Tibial nerve (tissue), 4 donors: Measurements from ENCODE around the gene METTL17. TPM values are rescaled to one million over a fixed set of nuclear protein-coding genes. Genes with fewer than 3 reads are reported as not detected.

Source experiments
- DNase-seq, 2 donors: peaks; one replicate each; pipeline ENCODE4 v3.0.0-alpha.2; 2019; ENCODE audit warnings: low spot score in 2 of 2
- H3K27ac ChIP-seq, 4 donors: fragments of 200-600 bp; sonication (generic) in 3 of 4; one replicate each; pipeline ENCODE4 v1.5.1; 2017 to 2019; ENCODE audit warnings: mild to moderate bottlenecking in 1 of 4
- H3K27me3 ChIP-seq, 2 donors: fragments of 200-600 bp; sonication (generic) in 1 of 2; one replicate each; pipeline versions ENCODE4 v1.5.1 to v1.6.0; 2017 to 2019
- H3K36me3 ChIP-seq, 3 donors: fragments of 200-600 bp; sonication (generic); one replicate each; pipeline ENCODE4 v1.5.1; 2018 to 2019
- H3K4me1 ChIP-seq, 4 donors: fragments of 200-600 bp; sonication (generic) in 3 of 4; one replicate each; pipeline ENCODE4 v1.5.1; 2017 to 2019
- H3K4me3 ChIP-seq, 4 donors: fragments of 200-600 bp; sonication (generic) in 3 of 4; one replicate each; pipeline ENCODE4 v1.5.1; 2017 to 2019; ENCODE audit warnings: mild to moderate bottlenecking in 1 of 4, moderate library complexity in 1 of 4
- H3K9me3 ChIP-seq, 4 donors: fragments of 200-600 bp; sonication (generic) in 3 of 4; one replicate each; pipeline ENCODE4 v1.5.1; 2017 to 2019
- CTCF ChIP-seq, 5 experiments: fragments of 200-600 bp in 3 of 5; fragments of 450-650 bp in 2 of 5; sonication (generic) in 3 of 5; IDR thresholded peaks; one replicate each; pipeline ENCODE4 v1.5.1; 2016 to 2019; ENCODE audit warnings: antibody characterized with exemption in 5 of 5, mild to moderate bottlenecking in 3 of 5, moderate library complexity in 2 of 5
- EP300 ChIP-seq, 2 donors: sonication (generic); formaldehyde crosslinking; IDR thresholded peaks; one replicate each; pipeline ENCODE4 v1.6.1; 2017; ENCODE audit warnings: antibody characterized with exemption in 2 of 2, mild to moderate bottlenecking in 1 of 2
- POLR2A ChIP-seq, 2 donors: fragments of 450-650 bp; IDR thresholded peaks; one replicate each; pipeline ENCODE4 v1.6.1; 2017; ENCODE audit warnings: antibody characterized with exemption in 2 of 2, mild to moderate bottlenecking in 2 of 2, moderate library complexity in 2 of 2
- WGBS, 2 donors: methylation state at CpG; one replicate each; pipeline ENCODE4 v1.1.5; 2018; 5-methylcytosine and 5-hydroxymethylcytosine counted together
- total RNA-seq, 4 donors: library from RNA; depleted of rRNA; stranded (reverse); fragments of >200 nt; gene quantifications; one replicate each; pipeline ENCODE4 v1.1.0, GENCODE V29; 2016

Gene METTL17
- total RNA-seq, 4 donors from 2014 or later, result 61.5 to 134 (median 122) TPM

DNA sequence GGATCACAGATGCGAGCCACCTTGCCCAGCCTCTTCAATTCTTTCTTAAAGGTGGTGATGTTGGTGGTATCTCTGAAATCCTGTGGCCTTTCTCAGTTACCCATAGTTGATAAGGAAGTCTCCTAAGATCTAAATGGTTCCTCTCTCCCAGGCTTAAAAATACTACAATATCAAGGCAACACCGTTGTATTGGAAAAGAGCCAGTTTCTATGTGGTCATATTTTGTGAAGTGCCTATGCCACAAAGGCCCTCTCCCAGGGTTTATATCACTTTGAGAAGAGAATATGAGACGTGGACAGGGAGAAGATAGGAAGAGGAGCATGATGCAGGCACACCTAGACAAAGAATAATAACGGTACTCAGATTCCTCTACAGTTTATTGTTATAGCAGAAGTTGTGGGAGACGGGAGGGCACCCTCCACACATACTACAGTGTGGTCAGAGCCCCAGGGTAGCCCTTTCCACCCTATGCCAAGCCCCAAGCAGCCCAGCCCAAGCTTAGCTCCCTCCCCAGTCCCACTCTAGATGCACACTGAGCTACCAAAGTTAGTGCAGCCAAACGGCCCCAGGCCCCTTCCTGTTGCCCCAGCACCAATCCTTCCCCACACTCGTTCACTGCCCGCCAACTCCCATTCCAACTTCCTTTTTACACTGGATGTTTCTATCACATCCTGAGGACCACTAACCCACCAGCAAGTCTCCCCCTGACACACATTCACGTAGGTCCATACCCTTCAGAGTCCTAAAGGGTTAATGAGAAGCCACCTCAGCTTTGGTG, 26.8 kb downstream of the METTL17 start:
- peaks cover 0 to 67% (median 7%) of the 10 kb centered on the region in 4 donors for H3K4me1 ChIP-seq
- H3K36me3 ChIP-seq, result peaks cover 0 to 56% (median 2%) of the 10 kb centered on the region in 3 donors
- H3K9me3 ChIP-seq, result no peaks in the 10 kb centered on the region
- WGBS, 2 donors, result 53 to 55% methylated on average over 9 of the region's 9 CpGs
- H3K27me3 ChIP-seq, result no peaks in the 10 kb centered on the region
- H3K27ac ChIP-seq, result peak overlapping the region in 2 of 4 donors; percentile 24 to 41
- H3K4me3 ChIP-seq, result no peak overlapping the region
- no peak for DNase-seq
- TF ChIP-seq EP300 (IDR thresholded peaks at IDR 0.05) (no peak), POLR2A (IDR thresholded peaks at IDR 0.05) (no peak), CTCF (IDR thresholded peaks at IDR 0.05) (no peak)

DNA sequence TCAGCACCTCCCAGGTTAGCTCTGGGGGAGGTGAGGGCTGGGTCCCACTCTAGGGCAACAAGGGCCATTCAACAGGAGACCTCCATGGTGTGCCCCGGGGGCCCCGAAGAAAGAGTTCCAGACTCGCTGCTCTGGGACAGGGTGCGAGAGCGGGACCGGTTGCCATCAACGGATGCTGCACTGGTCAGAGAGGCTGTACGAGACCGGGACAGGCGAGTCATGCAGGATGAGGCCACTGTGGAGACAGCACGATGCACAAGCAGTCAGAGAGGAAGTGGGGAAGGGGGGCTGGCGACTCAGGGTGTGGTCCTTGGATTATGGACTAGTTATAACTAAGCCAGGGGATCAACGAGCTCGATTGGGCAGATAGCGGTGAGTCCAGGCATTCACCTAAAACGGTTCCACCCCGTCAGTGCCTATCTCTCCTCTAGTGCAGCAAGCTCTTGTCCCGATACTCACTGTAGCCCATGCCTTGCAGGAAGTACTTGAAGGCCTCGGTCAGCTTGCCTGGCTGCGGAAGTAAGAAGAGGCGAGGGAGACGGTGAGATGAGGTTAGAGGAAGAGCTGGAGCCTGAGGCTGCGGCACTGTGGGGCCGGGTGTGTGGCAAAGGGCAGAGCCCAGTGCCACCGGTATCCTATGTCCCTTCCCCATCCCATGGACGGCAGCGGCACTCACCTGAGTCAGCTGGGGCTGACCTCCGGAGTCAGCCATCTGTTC, 27.9 kb downstream of the METTL17 start:
- H3K4me1 ChIP-seq, result peaks cover 0 to 78% (median 7%) of the 10 kb centered on the region in 4 donors
- H3K36me3 ChIP-seq, result peaks cover 0 to 65% (median 2%) of the 10 kb centered on the region in 3 donors
- H3K9me3 ChIP-seq, result no peaks in the 10 kb centered on the region
- TF ChIP-seq CTCF (IDR thresholded peaks at IDR 0.05) (no peak), POLR2A (IDR thresholded peaks at IDR 0.05) (no peak), EP300 (IDR thresholded peaks at IDR 0.05) (no peak)
- H3K27me3 ChIP-seq, result no peaks in the 10 kb centered on the region
- H3K4me3 ChIP-seq, result no peak overlapping the region
- H3K27ac ChIP-seq, result peak overlapping the region in 1 of 4 donors; percentile 43
- DNase-seq, result no peak
- 70% methylated on average over 28 of the region's 28 CpGs for WGBS, 2 donors

DNA sequence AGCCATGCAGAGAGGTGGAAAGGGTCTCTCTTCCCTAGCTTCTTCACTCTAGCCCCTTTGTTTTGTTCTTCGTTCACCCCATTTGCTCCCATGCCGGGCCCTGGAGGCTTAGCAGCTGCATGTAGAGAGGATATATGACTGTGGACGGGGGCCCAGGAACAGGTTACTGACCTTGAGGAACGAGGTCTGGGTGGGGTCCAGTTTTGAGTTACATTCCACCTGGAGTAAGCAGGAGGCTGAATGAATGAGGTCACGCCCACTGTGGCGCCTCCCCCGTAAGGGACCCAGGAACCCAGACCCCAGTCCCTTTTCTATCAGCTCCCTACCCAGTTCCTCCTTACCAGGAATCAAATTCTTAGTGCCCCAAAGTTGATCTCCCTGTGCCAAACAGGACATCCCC, 28.5 kb downstream of the METTL17 start:
- H3K36me3 ChIP-seq, result peaks cover 0 to 65% (median 2%) of the 10 kb centered on the region in 3 donors
- WGBS, 2 donors, result 74 to 86% methylated on average over 7 of the region's 7 CpGs
- no peaks in the 10 kb centered on the region for H3K27me3 ChIP-seq
- TF ChIP-seq CTCF (IDR thresholded peaks at IDR 0.05) (no peak), EP300 (IDR thresholded peaks at IDR 0.05) (no peak), POLR2A (IDR thresholded peaks at IDR 0.05) (no peak)
- peaks cover 0 to 84% (median 8%) of the 10 kb centered on the region in 4 donors for H3K4me1 ChIP-seq
- DNase-seq, result no peak
- H3K9me3 ChIP-seq, result no peaks in the 10 kb centered on the region
- H3K27ac ChIP-seq, result peak overlapping the region in 1 of 4 donors; percentile 62
- no peak overlapping the region for H3K4me3 ChIP-seq

GRCh38 chr14:21018781-21019180, 29.0 kb downstream of the METTL17 start:
- no peaks in the 10 kb centered on the region for H3K27me3 ChIP-seq
- H3K4me3 ChIP-seq, result no peak overlapping the region
- TF ChIP-seq CTCF (IDR thresholded peaks at IDR 0.05) (no peak), POLR2A (IDR thresholded peaks at IDR 0.05) (no peak), EP300 (IDR thresholded peaks at IDR 0.05) (no peak)
- peaks cover 0 to 88% (median 9%) of the 10 kb centered on the region in 4 donors for H3K4me1 ChIP-seq
- no peaks in the 10 kb centered on the region for H3K9me3 ChIP-seq
- no peak for DNase-seq
- H3K27ac ChIP-seq, result peak overlapping the region in 1 of 4 donors; percentile 62
- 86 to 96% methylated on average over 3 of the region's 3 CpGs for WGBS, 2 donors
- H3K36me3 ChIP-seq, result peaks cover 0 to 65% (median 2%) of the 10 kb centered on the region in 3 donors

DNA sequence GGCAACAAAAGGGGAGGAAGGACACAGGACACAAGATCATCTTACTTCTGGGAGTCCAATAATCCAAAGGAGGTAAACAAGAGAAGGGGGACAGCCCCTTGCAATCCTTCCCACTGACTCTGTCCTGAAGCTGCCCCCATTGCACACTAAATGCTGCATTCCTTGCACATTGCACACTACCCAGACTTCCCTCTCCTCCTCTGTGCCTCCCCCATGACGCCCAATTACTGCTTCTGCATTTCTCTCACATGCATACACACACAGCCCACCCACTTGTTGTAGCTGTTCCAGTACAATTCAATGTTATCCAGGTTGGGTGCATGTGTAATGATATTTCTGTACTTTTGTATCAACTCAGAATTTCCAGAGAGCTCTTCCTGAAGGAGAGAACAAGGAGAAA, 29.6 kb downstream of the METTL17 start:
- Histone ChIP-seq H3K9me3 (no peaks in the 10 kb centered on the region), H3K27ac (peak overlapping the region in 1 of 4 donors; percentile 62), H3K4me1 (peaks cover 0 to 90% (median 9%) of the 10 kb centered on the region in 4 donors), H3K27me3 (no peaks in the 10 kb centered on the region), H3K4me3 (no peak overlapping the region), H3K36me3 (peaks cover 0 to 65% (median 2%) of the 10 kb centered on the region in 3 donors)
- WGBS, 2 donors, result 27 to 48% methylated on average over 1 of the region's 1 CpG
- no peak for DNase-seq
- TF ChIP-seq EP300 (IDR thresholded peaks at IDR 0.05), result no peak
- no peak for TF ChIP-seq POLR2A (IDR thresholded peaks at IDR 0.05)
- TF ChIP-seq CTCF (IDR thresholded peaks at IDR 0.05), result no peak
